SJCRH30 (cell line): ENCODE results near the gene RERG. TPM values are rescaled to one million over a fixed set of nuclear protein-coding genes. Genes with fewer than 3 reads are reported as not detected.
A peak's percentile ranks its signal among the peaks of the same experiment; 100 is the strongest.
"Not testable (repeated sequence)": the region's sequence is repeated elsewhere in the genome, so short reads cannot be mapped to it uniquely, and the experiment has no call there.

ENCODE experiments used
- DNase-seq, 2 experiments: peaks; one replicate each; pipeline ENCODE4 v3.0.0-alpha.2; 2015 to 2020
- H3K27ac ChIP-seq: fragments of 250-450 bp; sonication (Bioruptor Pico); 2 replicates; pipeline ENCODE4 v1.5.1; 2020; ENCODE audit warnings: mild to moderate bottlenecking, moderate library complexity
- H3K27me3 ChIP-seq: fragments of 250-450 bp; sonication (Bioruptor Pico); 2 replicates; pipeline ENCODE4 v1.5.1; 2020; ENCODE audit warnings: mild to moderate bottlenecking, moderate library complexity
- H3K36me3 ChIP-seq: fragments of 250-450 bp; sonication (Bioruptor Pico); 2 replicates; pipeline ENCODE4 v1.5.1; 2020; ENCODE audit warnings: mild to moderate bottlenecking, moderate library complexity
- H3K4me1 ChIP-seq: fragments of 250-450 bp; sonication (Bioruptor Pico); 2 replicates; pipeline ENCODE4 v1.5.1; 2020; ENCODE audit warnings: mild to moderate bottlenecking, moderate library complexity
- H3K4me3 ChIP-seq: fragments of 250-450 bp; sonication (Bioruptor Pico); 2 replicates; pipeline ENCODE4 v1.5.1; 2020; ENCODE audit warnings: mild to moderate bottlenecking, moderate library complexity
- H3K9me3 ChIP-seq: fragments of 250-450 bp; sonication (Bioruptor Pico); replicated peaks from 2 replicates; pipeline ENCODE4 v1.5.1; 2020; ENCODE audit warnings: mild to moderate bottlenecking, moderate library complexity
- total RNA-seq: library from RNA; depleted of rRNA; stranded (reverse); fragments of >200 nt; shearing (Covaris generic); gene quantifications from 2 replicates; pipeline ENCODE4 v1.2.3, GENCODE V29; 2014

Gene RERG
- total RNA-seq, 1 experiment from 2014 or later: not detected

GRCh38 chr12:15230751-15231150, 9.5 kb upstream of the RERG start:
- H3K4me1 ChIP-seq: no peaks in the 10 kb centered on the region
- no peaks in the 10 kb centered on the region for H3K27me3 ChIP-seq
- H3K4me3 ChIP-seq: no peak overlapping the region
- H3K9me3 ChIP-seq: no peaks in the 10 kb centered on the region
- no peak for DNase-seq
- H3K36me3 ChIP-seq: no peaks in the 10 kb centered on the region
- no peak overlapping the region for H3K27ac ChIP-seq

- H3K4me1 ChIP-seq: peaks cover 6% of the 10 kb centered on the region; the same call in 1 of the 2 replicates
- H3K4me3 ChIP-seq: no peak overlapping the region
- H3K27ac ChIP-seq: no peak overlapping the region
- H3K36me3 ChIP-seq: no peaks in the 10 kb centered on the region
- H3K27me3 ChIP-seq: no peaks in the 10 kb centered on the region
- H3K9me3 ChIP-seq: no peaks in the 10 kb centered on the region
- DNase-seq: no peak
Observed at GRCh38 chr12:15230137-15230536, 8.9 kb upstream of the RERG start.

- peak in 1 of 2 experiments; percentile 23 for DNase-seq
- H3K9me3 ChIP-seq: no peaks in the 10 kb centered on the region
- H3K27ac ChIP-seq: no peak overlapping the region
- no peaks in the 10 kb centered on the region for H3K27me3 ChIP-seq
- no peak overlapping the region for H3K4me3 ChIP-seq
- H3K4me1 ChIP-seq: peaks cover 6% of the 10 kb centered on the region; the same call in 1 of the 2 replicates
- H3K36me3 ChIP-seq: no peaks in the 10 kb centered on the region
Observed at GRCh38 chr12:15227004-15227679, 5.9 kb upstream of the RERG start.

GRCh38 chr12:15225863-15226218, 4.6 kb upstream of the RERG start:
- H3K4me1 ChIP-seq, H3K27ac ChIP-seq, H3K36me3 ChIP-seq, H3K4me3 ChIP-seq, H3K27me3 ChIP-seq, H3K9me3 ChIP-seq: not testable (repeated sequence)
- DNase-seq: peak; percentile 37 to 68

GRCh38 chr12:15225136-15225862, 4.1 kb upstream of the RERG start:
- Histone ChIP-seq H3K27ac (no peak overlapping the region), H3K4me3 (no peak overlapping the region), H3K9me3 (no peaks in the 10 kb centered on the region), H3K4me1 (peaks cover 6% of the 10 kb centered on the region; the same call in 1 of the 2 replicates), H3K36me3 (no peaks in the 10 kb centered on the region), H3K27me3 (peaks cover 4% of the 10 kb centered on the region; the same call in 1 of the 2 replicates)
- no peak for DNase-seq

GRCh38 chr12:15222219-15222618, 1.0 kb upstream of the RERG start:
- no peaks in the 10 kb centered on the region for H3K36me3 ChIP-seq
- H3K4me3 ChIP-seq: no peak overlapping the region
- H3K27ac ChIP-seq: no peak overlapping the region
- no peak for DNase-seq
- H3K9me3 ChIP-seq: no peaks in the 10 kb centered on the region
- H3K27me3 ChIP-seq: peaks cover 4% of the 10 kb centered on the region; the same call in 1 of the 2 replicates
- peaks cover 6% of the 10 kb centered on the region; the same call in 1 of the 2 replicates for H3K4me1 ChIP-seq

- no peak for DNase-seq
- Histone ChIP-seq H3K4me3 (no peak overlapping the region), H3K27me3 (peaks cover 4% of the 10 kb centered on the region; the same call in 1 of the 2 replicates), H3K27ac (no peak overlapping the region), H3K36me3 (no peaks in the 10 kb centered on the region), H3K9me3 (no peaks in the 10 kb centered on the region), H3K4me1 (peaks cover 3% of the 10 kb centered on the region; the same call in 1 of the 2 replicates)
Observed at GRCh38 chr12:15220451-15220850, 766 bp downstream of the RERG start.

- no peak for DNase-seq
- H3K36me3 ChIP-seq: no peaks in the 10 kb centered on the region
- peaks cover 4% of the 10 kb centered on the region; the same call in 1 of the 2 replicates for H3K27me3 ChIP-seq
- H3K4me1 ChIP-seq: no peaks in the 10 kb centered on the region
- H3K4me3 ChIP-seq: no peak overlapping the region
- H3K27ac ChIP-seq: no peak overlapping the region
- no peaks in the 10 kb centered on the region for H3K9me3 ChIP-seq
Observed at GRCh38 chr12:15218794-15219193, 2.4 kb downstream of the RERG start.

GRCh38 chr12:15216036-15216889, 5.0 kb downstream of the RERG start:
- Histone ChIP-seq H3K36me3 (no peaks in the 10 kb centered on the region), H3K27ac (no peak overlapping the region), H3K27me3 (peaks cover 4% of the 10 kb centered on the region; the same call in 1 of the 2 replicates), H3K4me1 (no peaks in the 10 kb centered on the region), H3K4me3 (no peak overlapping the region), H3K9me3 (no peaks in the 10 kb centered on the region)
- no peak for DNase-seq

- Histone ChIP-seq H3K4me1 (no peaks in the 10 kb centered on the region), H3K27me3 (no peaks in the 10 kb centered on the region), H3K27ac (no peak overlapping the region), H3K36me3 (no peaks in the 10 kb centered on the region), H3K9me3 (no peaks in the 10 kb centered on the region), H3K4me3 (no peak overlapping the region)
- DNase-seq: no peak
Observed at GRCh38 chr12:15214851-15215601, 6.2 kb downstream of the RERG start.

GRCh38 chr12:15212930-15213329, 8.3 kb downstream of the RERG start:
- DNase-seq: no peak
- Histone ChIP-seq H3K9me3 (no peaks in the 10 kb centered on the region), H3K4me1 (peaks cover 5% of the 10 kb centered on the region; the same call in 1 of the 2 replicates), H3K27ac (no peak overlapping the region), H3K27me3 (no peaks in the 10 kb centered on the region), H3K36me3 (no peaks in the 10 kb centered on the region), H3K4me3 (no peak overlapping the region)

GRCh38 chr12:15209782-15210181, 11.4 kb downstream of the RERG start:
- Histone ChIP-seq H3K4me1 (peaks cover 5% of the 10 kb centered on the region; the same call in 1 of the 2 replicates), H3K9me3 (no peaks in the 10 kb centered on the region), H3K27me3 (no peaks in the 10 kb centered on the region), H3K4me3 (no peak overlapping the region), H3K36me3 (no peaks in the 10 kb centered on the region), H3K27ac (no peak overlapping the region)
- peak; percentile 10 to 15 for DNase-seq

GRCh38 chr12:15208871-15209656, 12.2 kb downstream of the RERG start:
- DNase-seq: no peak
- Histone ChIP-seq H3K4me3 (no peak overlapping the region), H3K4me1 (peaks cover 5% of the 10 kb centered on the region; the same call in 1 of the 2 replicates), H3K36me3 (no peaks in the 10 kb centered on the region), H3K27me3 (no peaks in the 10 kb centered on the region), H3K9me3 (no peaks in the 10 kb centered on the region), H3K27ac (no peak overlapping the region)
